Measurements from ENCODE around the gene CNTFR. TPM values are rescaled to one million over a fixed set of nuclear protein-coding genes. Genes with fewer than 3 reads are reported as not detected.
A peak's percentile ranks its signal among the peaks of the same experiment; 100 is the strongest.

Gene CNTFR
- total RNA-seq, 2 experiments from 2014 or later = not detected

DNA sequence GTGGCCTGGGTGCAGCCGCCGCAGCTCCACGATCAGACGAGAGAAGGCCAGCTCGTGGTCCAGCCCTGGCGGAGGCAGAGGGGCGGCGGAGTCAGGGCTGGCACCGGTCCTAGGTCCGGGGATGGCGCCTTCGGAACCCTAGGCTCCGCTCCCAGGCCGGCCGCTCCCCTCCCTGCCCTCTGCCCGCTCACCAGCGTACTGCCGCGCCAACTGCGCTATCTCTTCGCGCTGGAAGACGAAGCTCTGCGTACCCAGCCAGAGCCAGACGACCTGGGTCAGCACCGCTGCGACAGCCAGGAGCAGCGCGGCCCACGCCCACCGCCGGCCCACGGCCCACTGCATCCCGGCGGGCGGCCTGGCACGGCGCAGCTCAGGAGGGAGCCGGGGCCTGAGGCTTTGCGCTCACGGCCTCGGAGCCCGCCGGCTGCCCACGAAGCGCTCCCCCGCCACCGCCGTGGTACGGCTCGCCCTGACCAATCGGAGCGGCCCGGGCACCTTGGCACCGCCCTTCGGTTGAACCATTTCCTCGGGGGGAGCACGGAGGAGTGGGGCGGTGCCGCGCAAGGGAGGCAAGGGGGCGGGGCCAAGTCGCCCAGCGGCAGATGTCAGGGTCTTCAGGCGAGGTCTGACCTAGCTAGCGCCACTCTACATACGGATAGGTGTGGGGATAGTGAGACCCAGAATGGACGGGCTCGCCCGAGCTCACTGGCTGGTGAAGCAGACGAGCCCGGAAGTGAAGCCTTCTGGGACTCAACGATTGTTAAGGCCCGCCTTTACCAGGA, 48.0 kb upstream of the CNTFR start, which contains the start of gene SIGMAR1:
Gene SIGMAR1 (minus strand): TSS at position 432 of the 782 bp plus-strand sequence. CDS start 90 bp downstream, at position 342.
- DNase-seq (ENCODE audit: low spot score) = peak; percentile 96
- H2AFZ ChIP-seq (ENCODE audit: low read length) = peak within 1 kb of the TSS; percentile 86
- no peaks in the 10 kb centered on the region for H4K20me1 ChIP-seq (ENCODE audit: insufficient read depth, low read length)
- peak within 1 kb of the TSS; percentile 48 for H3K27ac ChIP-seq (ENCODE audit: low read depth, low read length, poor library complexity, severe bottlenecking)
- H3K36me3 ChIP-seq (ENCODE audit: insufficient read depth, low read length) = peaks cover 21% of the 10 kb centered on the region; the same call in 1 of the 2 replicates
- POLR2A ChIA-PET = interaction anchor here (0.6 to 7.3 kb wide), 13 partner anchors 10 to 1226 kb away, joined by 3 to 66 read pairs (median 4); partner anchors contain the start of genes DCTN3, GALT and RPP25L
- BruUV-seq (replicated peaks) = no TSS peak
- CTCF ChIA-PET (ENCODE audit: unreplicated experiment) = interaction anchor here (0.9 to 4.5 kb wide), 3 partner anchors 10 to 28 kb away, joined by 4 to 35 read pairs (median 4); partner anchors contain the start of genes DCTN3 and GALT
- H3K4me1 ChIP-seq (ENCODE audit: insufficient read depth, low read length, poor library complexity, severe bottlenecking) = peaks cover 24% of the 10 kb centered on the region
- H3K9me2 ChIP-seq (ENCODE audit: insufficient read depth, low read length) = no peaks in the 10 kb centered on the region
- peak within 1 kb of the TSS; percentile 86 for H3K4me3 ChIP-seq (ENCODE audit: low read depth, low read length, poor library complexity, severe bottlenecking)
- H3K9me3 ChIP-seq (ENCODE audit: low read length) = no peaks in the 10 kb centered on the region
- peaks cover 20% of the 10 kb centered on the region for H3K79me2 ChIP-seq (ENCODE audit: insufficient read depth, low read depth, low read length)
- H3K4me2 ChIP-seq (ENCODE audit: low read length) = peak within 1 kb of the TSS; percentile 92
- intact Hi-C loops (cut with micrococcal nuclease; ENCODE audit: unreplicated experiment) = loop anchor here (1.0 kb wide), 1 partner anchor 9 kb away; the partner anchor contains the start of gene GALT
- TF ChIP-seq EZH2phosphoT487 (IDR thresholded peaks at IDR 0.05; ENCODE audit: borderline replicate concordance, low read depth, low read length) = no peak
- TF ChIP-seq, protein P1, sequence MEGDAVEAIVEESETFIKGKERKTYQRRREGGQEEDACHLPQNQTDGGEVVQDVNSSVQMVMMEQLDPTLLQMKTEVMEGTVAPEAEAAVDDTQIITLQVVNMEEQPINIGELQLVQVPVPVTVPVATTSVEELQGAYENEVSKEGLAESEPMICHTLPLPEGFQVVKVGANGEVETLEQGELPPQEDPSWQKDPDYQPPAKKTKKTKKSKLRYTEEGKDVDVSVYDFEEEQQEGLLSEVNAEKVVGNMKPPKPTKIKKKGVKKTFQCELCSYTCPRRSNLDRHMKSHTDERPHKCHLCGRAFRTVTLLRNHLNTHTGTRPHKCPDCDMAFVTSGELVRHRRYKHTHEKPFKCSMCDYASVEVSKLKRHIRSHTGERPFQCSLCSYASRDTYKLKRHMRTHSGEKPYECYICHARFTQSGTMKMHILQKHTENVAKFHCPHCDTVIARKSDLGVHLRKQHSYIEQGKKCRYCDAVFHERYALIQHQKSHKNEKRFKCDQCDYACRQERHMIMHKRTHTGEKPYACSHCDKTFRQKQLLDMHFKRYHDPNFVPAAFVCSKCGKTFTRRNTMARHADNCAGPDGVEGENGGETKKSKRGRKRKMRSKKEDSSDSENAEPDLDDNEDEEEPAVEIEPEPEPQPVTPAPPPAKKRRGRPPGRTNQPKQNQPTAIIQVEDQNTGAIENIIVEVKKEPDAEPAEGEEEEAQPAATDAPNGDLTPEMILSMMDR (conservative IDR thresholded peaks at IDR 0.05; ENCODE audit: low read length) = no peak

DNA sequence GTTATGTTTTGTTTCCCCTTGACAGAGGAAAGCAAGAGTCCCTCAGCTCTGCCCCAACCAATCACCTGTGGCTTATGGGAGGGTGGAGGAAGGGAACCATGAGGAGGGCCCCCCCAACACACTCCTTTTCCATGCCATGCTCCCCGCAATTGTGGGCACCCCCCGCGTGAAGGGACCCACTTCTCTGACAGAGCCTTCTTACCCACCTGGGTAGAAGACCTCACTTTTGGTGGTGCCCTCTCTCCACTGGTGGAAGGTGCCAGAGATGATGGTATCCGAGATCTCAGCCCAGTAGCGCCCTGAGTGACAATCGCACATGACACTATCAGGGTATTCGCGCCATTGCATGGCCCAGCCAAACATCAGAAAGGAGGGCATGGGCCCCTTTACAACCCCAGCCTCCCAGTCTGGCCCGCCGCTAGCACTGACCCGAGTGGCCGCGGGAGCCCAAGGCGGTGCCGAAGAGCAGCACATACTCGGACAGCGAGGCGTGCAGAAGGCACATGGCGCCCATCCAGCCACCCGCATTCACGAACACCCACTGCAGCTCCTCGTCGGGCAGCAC, 47.3 kb upstream of the CNTFR start:
- peak overlapping the region; percentile 92 for H3K4me2 ChIP-seq (ENCODE audit: low read length)

More for the DNA sequence above, 47.3 kb upstream of the CNTFR start:
- CTCF ChIA-PET (ENCODE audit: unreplicated experiment) = interaction anchor here (4.5 kb wide), 1 partner anchor 11 kb away, joined by 35 read pairs; the partner anchor contains the start of gene GALT
- POLR2A ChIA-PET = interaction anchor here (0.6 to 7.3 kb wide), 7 partner anchors 10 to 1226 kb away, joined by 3 to 66 read pairs (median 5); partner anchors contain the start of genes DCTN3, GALT and RPP25L
- H3K79me2 ChIP-seq (ENCODE audit: insufficient read depth, low read depth, low read length) = peaks cover 20% of the 10 kb centered on the region
- peak overlapping the region; percentile 48 for H3K27ac ChIP-seq (ENCODE audit: low read depth, low read length, poor library complexity, severe bottlenecking)
- TF ChIP-seq, protein P1 (conservative IDR thresholded peaks at IDR 0.05; ENCODE audit: low read length) = no peak
- TF ChIP-seq EZH2phosphoT487 (IDR thresholded peaks at IDR 0.05; ENCODE audit: borderline replicate concordance, low read depth, low read length) = no peak
- H4K20me1 ChIP-seq (ENCODE audit: insufficient read depth, low read length) = 0 out of 2 replicates have a peak, but pooled peaks cover 1% of the 10 kb centered on the region
- peak overlapping the region; percentile 86 for H3K4me3 ChIP-seq (ENCODE audit: low read depth, low read length, poor library complexity, severe bottlenecking)
- H3K9me2 ChIP-seq (ENCODE audit: insufficient read depth, low read length) = no peaks in the 10 kb centered on the region
- BruUV-seq (replicated peaks) = no TSS peak
- peak; percentile 36 for DNase-seq (ENCODE audit: low spot score)
- H2AFZ ChIP-seq (ENCODE audit: low read length) = peak overlapping the region; percentile 86; the same call in 1 of the 2 replicates
- H3K9me3 ChIP-seq (ENCODE audit: low read length) = no peaks in the 10 kb centered on the region
- intact Hi-C loops (cut with micrococcal nuclease; ENCODE audit: unreplicated experiment) = no loop called here
- H3K4me1 ChIP-seq (ENCODE audit: insufficient read depth, low read length, poor library complexity, severe bottlenecking) = peaks cover 24% of the 10 kb centered on the region
- peaks cover 21% of the 10 kb centered on the region; the same call in 1 of the 2 replicates for H3K36me3 ChIP-seq (ENCODE audit: insufficient read depth, low read length)

All from OCI-LY7 (cell line).